ENCODE data around the gene SPTSSA. TPM values are rescaled to one million over a fixed set of nuclear protein-coding genes. Genes with fewer than 3 reads are reported as not detected.
"Not testable (repeated sequence)": the region's sequence is repeated elsewhere in the genome, so short reads cannot be mapped to it uniquely, and the experiment has no call there.

The SPTSSA gene, protein sequence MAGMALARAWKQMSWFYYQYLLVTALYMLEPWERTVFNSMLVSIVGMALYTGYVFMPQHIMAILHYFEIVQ
- 26.8 TPM for total RNA-seq

GRCh38 chr14:34462132-34462893 lies at the start of gene SPTSSA:
Gene SPTSSA (minus strand): TSS chr14:34462240. CDS start chr14:34462207, 33 bp downstream.
- peak; percentile 94 for DNase-seq (ENCODE audit: low spot score)

DNA sequence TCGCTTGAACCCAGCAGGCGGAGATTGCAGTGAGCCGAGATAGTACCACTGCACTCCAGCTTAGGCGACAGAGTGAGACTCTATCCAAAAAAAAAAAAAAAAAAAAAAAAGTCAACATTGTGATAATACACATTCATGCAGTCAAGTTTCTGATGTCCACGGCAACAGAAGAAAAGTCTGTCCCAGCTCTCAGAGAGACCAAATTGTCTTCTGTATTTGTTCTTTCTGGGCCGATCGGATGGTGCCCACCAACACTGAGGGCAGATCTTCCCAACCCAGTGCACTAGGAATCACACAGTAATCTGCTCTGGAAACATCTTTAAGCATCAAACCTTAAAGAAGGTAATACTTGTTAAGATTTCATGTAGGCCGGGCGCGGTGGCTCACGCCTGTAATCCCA lies 45.8 kb upstream of the SPTSSA start:
- no peak for DNase-seq (ENCODE audit: low spot score)

DNA sequence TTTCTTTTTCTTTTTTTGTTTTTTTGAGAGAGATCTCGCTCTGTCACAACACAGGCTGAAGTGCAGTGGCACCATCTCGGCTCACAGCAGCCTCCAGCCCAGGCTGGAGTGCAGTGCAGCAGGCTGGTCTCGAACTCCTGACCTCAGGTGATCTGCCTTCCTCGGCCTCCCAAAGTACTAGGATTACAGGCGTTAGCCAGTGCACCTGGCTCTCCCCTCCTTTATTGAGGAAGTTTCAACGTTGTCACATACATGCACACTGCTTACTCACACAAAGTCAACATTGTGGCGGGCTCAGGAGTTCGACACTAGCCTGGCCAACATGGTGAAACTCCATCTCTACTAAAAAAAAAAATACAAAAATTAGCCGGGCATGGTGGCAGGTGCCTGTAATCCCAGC lies 45.4 kb upstream of the SPTSSA start:
- DNase-seq (ENCODE audit: low spot score) = no peak

GRCh38 chr14:34505124-34505491 lies 43.1 kb upstream of the SPTSSA start:
- DNase-seq (ENCODE audit: low spot score) = not testable (repeated sequence)

GRCh38 chr14:34504027-34504426 lies 42.0 kb upstream of the SPTSSA start:
- not testable (repeated sequence) for DNase-seq (ENCODE audit: low spot score)

DNA sequence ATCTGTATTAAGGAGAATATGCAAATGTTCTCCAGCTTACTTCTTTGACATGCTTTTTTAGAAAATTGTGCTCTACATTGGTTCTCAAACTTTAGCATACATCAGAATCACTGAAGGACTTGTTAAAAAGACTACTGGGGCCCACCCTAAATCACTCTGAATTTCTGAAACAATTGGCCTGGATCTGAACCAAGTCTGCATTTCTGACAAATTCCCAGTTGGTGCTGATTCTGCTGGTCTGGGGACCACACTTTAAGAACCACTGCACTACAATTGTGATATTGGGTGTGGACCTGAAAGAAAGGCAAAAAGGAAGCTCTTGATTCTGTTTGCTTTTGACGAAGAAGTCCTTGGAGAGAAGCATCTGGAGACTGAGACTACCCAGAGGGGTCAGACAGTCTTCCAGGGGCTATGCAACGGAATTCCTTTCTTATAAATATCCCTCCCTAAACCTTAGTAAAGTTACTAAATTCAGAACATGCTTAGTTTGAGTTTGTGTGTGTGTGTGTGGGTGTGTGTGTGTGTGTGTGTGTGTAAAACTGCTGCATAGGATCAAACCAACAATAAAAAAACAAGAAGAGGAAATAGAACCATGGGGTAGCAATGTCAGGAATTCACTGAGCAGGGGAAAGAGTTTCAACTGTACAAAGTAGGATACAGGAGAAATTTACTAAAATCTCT lies 40.6 kb upstream of the SPTSSA start:
- DNase-seq (ENCODE audit: low spot score) = no peak

DNA sequence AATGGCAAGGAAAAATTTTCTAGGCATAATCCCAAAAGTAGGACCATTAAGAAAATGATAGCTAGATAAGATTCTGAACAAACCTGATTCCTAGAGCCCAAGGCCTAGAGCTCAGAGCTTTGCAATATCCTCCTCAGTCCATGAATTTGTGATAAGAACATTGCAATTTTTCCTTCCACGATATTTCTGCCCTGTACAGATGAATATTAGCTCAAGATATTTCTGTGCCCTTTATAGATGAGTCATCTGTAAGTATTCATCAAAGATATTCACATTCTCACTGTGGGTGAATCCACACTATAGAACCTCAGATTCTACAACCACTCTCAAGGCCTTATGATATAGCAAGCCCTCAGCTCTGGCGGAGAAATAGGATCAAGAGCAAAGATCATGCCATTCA lies 40.0 kb upstream of the SPTSSA start:
- no peak for DNase-seq (ENCODE audit: low spot score)

GRCh38 chr14:34501004-34501580 lies 39.1 kb upstream of the SPTSSA start:
- no peak for DNase-seq (ENCODE audit: low spot score)

- no peak for DNase-seq (ENCODE audit: low spot score)
Observed at GRCh38 chr14:34498684-34499412, 36.8 kb upstream of the SPTSSA start.

- DNase-seq (ENCODE audit: low spot score) = peak; percentile 79
Observed at GRCh38 chr14:34496679-34497513, 34.9 kb upstream of the SPTSSA start.

GRCh38 chr14:34496007-34496678 lies 34.1 kb upstream of the SPTSSA start:
- peak; percentile 49 for DNase-seq (ENCODE audit: low spot score)

DNA sequence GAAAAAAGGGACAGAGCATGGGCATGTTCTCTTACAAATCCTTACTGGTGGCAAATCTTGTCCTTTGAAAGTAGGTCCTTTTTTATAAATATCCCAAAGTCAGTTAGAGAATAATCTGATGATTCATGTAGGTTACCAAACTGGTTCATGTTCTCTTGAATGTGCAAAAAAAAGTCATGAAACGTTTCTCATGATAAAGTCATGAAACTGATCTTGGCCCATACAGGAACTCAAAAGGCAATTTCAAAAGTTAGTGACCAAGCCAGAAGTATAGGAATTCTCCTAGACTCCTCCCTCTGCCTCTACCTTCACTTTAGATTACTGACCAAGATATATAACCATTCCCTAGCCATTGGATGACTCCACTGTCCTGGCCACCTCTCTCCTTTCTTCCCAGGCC lies 27.3 kb upstream of the SPTSSA start:
- DNase-seq (ENCODE audit: low spot score) = no peak

GRCh38 chr14:34488528-34488927 lies 26.5 kb upstream of the SPTSSA start:
- DNase-seq (ENCODE audit: low spot score) = no peak

DNA sequence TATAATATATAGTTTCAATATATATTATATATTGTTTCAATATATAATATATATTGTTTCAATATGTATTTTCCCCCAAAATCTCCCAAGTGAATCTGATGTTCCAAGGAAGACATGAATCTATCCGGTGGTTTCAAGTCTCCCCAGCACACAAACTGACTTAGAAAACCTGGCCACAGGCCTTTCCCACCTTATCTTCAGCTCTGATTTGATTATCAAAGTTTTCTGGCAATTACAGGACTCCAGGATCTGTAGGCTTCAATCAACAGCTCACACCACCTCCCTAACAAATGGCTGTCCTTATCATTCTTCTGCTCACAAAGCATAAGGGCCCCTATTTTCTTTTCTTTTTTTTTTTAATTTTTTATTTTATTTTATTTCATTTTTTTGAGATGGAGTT lies 22.7 kb upstream of the SPTSSA start:
- no peak for DNase-seq (ENCODE audit: low spot score)

DNA sequence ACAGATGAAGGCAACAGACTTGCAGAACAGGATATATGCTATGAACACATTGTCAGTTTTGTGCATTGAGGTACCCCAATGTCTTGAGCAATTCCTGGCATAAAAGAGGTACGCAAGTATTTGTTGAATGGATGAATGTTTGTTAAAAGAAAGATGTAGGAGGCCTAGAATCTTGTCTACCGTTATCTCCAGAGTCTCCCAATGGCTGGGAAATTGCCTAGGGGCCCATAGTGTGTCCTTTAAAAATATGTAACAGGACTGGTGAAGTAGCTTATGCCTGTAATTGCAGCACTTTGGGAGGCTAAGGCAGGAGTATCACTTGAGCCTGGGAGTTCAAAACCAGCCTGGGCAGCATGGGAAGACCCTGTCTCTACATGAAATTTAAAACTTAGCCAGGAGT lies 20.4 kb upstream of the SPTSSA start:
- DNase-seq (ENCODE audit: low spot score) = no peak

DNA sequence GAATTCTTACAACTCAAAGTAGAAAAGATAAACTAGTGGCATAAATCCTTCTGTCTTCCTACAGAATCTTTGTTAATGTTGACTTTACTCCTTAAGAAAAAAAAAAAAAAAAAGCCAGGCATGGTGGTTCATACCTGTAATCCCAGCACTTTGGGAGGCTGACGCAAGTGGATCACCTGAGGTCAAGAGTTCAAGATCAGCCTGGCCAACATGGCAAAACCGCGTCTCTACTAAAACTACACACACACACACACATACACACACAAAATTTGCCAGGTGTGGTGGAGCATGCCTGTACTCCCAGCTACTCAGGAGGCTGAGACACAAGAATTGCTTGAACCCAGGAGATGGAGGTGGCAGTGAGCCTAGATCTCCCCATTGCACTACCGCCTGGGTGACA lies 17.7 kb upstream of the SPTSSA start:
- DNase-seq (ENCODE audit: low spot score) = no peak

- DNase-seq (ENCODE audit: low spot score) = no peak
Observed at GRCh38 chr14:34478261-34478660, 16.2 kb upstream of the SPTSSA start.

DNA sequence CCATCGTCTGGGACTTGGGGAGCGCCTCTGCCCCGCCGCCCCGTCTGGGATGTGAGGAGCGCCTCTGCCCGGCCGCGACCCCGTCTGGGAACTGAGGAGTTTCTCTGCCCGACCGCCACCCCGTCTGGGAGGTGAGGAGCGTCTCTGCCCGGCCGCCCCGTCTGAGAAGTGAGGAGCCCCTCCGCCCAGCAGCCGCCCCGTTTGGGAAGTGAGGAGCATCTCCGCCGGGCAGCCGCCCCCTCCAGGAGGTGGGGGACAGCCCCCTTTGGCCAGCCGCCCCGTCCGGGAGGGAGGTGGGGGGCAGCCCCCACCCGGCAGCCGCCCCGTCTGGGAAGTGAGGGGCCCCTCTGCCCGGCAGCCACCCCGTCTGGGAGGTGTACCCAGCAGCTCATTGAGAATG lies 14.0 kb upstream of the SPTSSA start:
- not testable (repeated sequence) for DNase-seq (ENCODE audit: low spot score)

- no peak for DNase-seq (ENCODE audit: low spot score)
Observed at GRCh38 chr14:34475163-34475562, 13.1 kb upstream of the SPTSSA start.

DNA sequence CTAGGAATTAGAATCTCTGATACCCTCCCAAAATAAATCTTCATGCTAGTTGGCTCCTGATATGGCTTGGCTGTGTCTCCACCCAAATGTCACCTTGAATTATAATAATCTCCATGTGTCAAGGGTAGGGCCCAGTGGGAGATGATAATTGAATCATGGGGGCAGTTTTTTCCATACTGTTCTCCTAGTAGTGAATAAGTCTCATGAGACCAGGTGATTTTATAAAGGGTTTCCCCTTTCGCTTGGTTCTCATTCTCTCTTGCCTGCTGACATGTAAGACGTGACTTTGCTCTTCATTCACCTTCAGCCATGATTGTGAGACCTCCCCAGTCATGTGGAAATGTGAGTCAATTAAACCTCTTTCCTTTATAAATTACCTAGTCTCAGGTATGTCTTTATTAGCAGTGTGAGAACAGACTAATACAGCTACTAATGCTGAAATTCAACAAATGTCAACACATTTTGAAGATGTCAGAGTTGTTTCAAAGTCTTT lies 12.2 kb upstream of the SPTSSA start:
- no peak for DNase-seq (ENCODE audit: low spot score)
